ENCODE data around the gene KANK3.

DNA sequence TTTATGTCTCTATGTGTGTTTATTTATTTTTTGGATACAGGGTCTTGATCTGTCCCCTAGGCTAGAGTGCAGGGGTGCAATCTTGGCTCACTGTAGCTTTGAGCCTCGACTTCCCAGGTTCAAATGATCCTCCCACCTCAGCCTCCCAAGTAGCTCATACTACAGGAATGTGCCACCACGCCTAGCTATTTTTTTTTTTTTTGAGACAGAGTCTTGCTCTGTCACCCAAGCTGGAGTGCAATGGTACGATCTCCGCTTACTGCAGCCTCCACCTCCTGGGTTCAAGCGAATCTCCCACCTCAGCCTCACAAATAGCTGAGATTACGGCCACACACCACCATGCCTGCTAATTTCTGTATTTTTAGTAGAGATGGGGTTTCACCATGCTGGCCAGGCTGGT is 15.9 kb upstream of the KANK3 start:
- TF ChIP-seq, protein P1, sequence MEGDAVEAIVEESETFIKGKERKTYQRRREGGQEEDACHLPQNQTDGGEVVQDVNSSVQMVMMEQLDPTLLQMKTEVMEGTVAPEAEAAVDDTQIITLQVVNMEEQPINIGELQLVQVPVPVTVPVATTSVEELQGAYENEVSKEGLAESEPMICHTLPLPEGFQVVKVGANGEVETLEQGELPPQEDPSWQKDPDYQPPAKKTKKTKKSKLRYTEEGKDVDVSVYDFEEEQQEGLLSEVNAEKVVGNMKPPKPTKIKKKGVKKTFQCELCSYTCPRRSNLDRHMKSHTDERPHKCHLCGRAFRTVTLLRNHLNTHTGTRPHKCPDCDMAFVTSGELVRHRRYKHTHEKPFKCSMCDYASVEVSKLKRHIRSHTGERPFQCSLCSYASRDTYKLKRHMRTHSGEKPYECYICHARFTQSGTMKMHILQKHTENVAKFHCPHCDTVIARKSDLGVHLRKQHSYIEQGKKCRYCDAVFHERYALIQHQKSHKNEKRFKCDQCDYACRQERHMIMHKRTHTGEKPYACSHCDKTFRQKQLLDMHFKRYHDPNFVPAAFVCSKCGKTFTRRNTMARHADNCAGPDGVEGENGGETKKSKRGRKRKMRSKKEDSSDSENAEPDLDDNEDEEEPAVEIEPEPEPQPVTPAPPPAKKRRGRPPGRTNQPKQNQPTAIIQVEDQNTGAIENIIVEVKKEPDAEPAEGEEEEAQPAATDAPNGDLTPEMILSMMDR (IDR thresholded peaks at IDR 0.05) = no peak
- TF ChIP-seq POLR2A (IDR thresholded peaks at IDR 0.05) (no peak), POLR2AphosphoS5 (IDR thresholded peaks at IDR 0.05) (no peak)
